ENCODE measurements around the gene CDX1.

Gene CDX1

GRCh38 chr5:150146862-150147601, 19.5 kb upstream of the CDX1 start:
- DNase-seq (ENCODE audit: low spot score) = no peak

DNA sequence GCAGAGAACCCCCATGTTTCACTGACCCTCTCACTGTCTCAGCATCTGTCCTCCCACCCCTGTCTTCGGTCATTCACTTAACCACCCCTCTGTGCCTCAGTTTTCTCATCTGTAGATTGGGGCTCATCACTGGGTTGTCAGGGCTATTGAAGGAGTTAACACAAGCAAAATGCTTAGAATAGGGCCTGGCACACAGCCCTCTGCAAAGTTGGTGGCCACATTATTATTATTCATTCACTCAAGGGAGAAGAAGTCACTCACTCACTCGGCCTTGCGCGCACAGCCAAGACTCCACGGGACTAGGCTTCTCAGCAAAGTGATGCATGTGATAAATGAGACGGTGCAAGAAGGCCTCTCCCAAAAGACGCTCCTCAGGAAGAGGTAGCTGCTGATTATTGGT, 18.9 kb upstream of the CDX1 start:
- DNase-seq (ENCODE audit: low spot score) = no peak

GRCh38 chr5:150148117-150148927, 18.3 kb upstream of the CDX1 start:
- no peak for DNase-seq (ENCODE audit: low spot score)

DNA sequence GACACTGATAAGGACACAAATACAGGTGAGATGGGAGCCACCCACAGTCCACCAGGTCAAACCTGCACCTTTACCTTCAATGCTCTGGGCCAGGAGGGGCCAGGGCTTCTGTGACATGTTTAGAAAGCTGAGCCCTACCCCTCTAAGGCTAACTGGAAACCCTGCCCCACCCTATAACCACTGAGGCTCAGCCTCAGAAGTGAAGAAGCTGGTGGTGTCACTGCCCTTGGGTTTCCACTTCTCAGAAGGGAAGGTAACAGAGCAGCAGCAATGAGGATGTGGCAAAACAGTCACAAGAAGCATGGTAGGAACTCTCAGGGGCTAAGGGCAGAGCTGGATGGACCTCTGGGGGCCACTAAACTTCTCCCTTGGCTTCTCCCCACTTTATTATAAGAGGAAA, 17.0 kb upstream of the CDX1 start:
- no peak for DNase-seq (ENCODE audit: low spot score)

DNA sequence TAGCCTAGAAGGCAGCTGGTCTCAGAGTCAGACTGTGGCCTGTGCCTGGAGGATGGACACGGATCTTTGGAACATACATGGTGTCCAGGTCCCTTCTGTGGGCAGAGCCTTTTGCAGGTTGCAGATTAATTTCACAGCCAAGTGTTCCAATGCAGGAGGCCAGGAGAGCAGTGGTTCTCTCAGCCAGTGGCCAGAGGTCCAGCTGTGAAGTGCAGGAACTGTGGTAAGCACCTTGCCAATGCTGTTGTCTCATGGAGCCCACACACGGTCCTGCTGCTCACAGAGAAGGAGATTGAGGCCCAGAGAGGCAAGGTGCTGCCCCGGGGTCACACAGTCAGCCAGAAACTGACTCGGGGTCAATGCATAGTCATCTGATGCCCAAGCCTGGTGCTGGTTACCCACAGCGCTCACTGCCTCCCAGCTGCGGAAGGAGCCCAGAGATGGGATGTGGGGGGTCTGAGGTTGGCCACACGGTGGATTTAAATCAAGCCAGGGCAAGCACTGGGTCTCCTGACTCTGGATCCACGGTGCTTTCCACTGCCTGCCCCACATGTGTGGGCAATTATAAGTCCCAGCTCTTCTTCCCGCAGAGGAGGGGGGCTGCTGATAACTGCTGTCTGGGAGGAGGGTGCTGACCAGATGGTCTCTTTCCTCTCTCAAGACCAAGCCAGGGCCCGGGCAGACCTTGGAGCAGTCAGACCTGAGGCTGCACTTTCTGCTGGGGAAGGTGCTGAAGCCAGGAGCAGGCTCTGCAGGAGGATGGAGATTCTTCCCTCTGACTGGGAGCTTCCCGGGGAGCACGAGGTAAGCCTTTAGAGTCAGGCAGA, 13.7 kb upstream of the CDX1 start:
- DNase-seq (ENCODE audit: low spot score) = no peak

DNA sequence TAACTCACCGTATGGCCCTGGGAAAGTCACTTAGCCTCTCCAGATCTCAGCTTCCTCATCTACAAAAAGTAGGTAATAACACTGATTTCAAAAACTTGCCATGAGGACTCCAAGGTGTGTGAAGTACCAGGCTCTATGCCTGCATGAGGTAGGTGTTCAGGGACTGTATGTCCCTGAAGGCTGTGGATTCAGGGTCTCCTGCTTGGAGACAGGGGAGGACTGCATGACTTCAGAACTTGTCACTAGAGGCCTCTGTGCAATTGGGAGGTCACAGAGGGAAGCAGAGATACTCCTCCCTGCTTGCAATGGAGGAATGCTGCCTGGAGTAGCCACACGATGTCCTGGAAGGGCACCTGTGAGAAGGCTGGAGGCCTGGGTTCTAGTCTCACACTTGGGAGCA, 13.1 kb upstream of the CDX1 start:
- DNase-seq (ENCODE audit: low spot score) = no peak

- DNase-seq (ENCODE audit: low spot score) = no peak
Observed at GRCh38 chr5:150153957-150154617, 12.5 kb upstream of the CDX1 start.

DNA sequence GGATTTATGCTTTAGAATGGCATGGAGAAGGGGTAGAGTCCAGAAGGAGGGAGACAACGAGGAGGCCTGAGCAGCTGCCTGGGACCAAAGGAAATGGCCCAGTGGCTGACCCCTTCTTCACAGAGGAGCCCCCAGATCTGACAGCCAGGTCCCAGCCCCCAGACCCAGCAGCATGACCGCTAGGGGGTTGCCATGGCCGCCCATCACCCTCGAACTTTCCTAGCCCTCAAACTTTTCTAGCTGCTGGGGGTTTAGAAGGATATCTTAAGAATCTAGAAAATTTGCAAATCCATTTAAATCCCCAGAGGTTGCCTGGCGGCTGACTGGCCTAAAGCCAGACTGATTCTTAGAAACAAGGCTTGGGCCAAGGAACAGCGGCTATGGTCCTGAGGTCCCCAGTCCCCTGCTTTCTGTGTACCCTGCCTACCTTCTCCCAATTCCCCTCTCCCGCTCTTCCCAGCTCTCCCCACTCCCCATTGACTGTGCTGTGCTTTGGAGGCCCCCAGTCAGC, 11.9 kb upstream of the CDX1 start:
- DNase-seq (ENCODE audit: low spot score) = no peak

DNA sequence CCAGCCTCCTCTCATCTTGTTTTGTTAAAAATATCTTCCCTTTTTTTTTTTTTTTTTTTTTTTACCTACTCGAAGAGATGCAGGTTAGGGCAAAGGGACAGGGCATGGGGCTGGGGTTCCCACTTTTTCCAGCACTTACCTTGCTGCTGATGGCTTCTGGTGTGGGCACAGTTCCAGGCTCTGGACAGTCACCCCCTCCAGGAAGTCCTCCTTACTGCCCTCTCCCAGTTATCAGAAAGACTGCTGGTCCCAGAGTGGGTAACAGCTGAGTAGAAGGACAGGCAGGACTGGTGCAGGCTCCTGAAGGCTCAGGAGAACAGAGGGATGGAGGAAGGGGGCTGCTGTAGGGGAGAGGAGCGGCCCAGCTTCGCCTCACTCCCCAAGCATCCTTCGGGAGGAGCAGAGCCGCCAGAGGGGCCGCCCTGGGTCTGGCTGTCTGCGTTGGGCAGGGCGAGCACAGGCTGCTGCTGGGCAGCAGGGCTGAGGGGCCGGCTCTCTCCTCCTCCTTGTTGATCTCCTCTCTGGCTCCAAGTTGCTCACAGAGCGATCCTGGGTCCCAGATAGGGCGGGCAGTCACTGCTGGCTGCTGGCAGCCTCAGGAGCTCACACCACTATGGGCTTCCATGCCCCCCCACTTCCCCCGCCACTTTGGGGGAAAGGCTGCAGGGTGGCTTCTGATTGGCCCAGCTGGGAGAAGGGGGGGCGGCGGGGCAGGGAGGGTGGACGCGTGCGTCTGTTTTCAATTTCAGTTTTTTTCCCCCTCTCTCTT, 11.1 kb upstream of the CDX1 start, which contains the start of gene PDGFRB:
Gene PDGFRB, minus strand, starts transcription at position 588 of the 769 bp plus-strand sequence. CDS start 18,798 bp downstream, outside the sequence.
- DNase-seq (ENCODE audit: low spot score) = peak; percentile 94

- no peak for DNase-seq (ENCODE audit: low spot score)
Observed at GRCh38 chr5:150156027-150156368, 10.6 kb upstream of the CDX1 start.

DNA sequence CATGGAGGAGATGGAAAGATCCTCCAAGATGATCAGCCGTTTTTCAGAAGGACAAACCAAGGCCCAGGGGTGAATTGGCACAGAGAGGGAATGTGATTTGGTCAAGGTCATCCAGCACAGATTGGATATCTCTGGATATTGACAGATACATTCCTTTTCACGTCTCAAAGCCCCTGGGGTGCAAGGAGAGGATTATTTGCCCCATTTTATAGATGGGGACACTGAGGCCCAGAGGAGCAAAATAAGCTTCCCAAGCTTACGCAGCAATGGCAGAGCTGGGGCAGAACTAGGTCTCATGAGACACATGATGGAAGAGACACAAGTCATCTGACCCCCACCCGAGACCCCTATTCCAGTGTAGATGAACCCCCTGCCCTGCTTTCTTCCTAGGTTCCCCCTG, 10.0 kb upstream of the CDX1 start:
- no peak for DNase-seq (ENCODE audit: low spot score)

DNA sequence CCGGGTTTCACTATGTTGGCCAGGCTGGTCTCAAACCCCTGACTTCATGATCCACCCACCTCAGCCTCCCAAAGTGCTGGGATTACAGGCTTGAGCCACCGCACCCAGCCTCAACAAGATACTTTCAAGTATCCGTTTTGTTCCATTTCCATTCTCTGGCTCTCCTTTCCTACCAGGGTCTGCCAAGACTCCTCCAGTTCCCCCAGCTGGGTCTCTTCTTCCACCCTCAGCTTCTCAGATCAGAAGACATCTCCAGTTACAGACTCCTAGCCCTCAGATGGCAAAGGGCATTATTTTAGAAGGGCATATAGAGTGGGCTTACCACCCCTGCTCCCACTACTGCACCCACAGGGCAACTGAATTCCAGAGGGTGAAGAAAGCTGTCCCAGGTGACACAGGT, 9.4 kb upstream of the CDX1 start:
- no peak for DNase-seq (ENCODE audit: low spot score)

DNA sequence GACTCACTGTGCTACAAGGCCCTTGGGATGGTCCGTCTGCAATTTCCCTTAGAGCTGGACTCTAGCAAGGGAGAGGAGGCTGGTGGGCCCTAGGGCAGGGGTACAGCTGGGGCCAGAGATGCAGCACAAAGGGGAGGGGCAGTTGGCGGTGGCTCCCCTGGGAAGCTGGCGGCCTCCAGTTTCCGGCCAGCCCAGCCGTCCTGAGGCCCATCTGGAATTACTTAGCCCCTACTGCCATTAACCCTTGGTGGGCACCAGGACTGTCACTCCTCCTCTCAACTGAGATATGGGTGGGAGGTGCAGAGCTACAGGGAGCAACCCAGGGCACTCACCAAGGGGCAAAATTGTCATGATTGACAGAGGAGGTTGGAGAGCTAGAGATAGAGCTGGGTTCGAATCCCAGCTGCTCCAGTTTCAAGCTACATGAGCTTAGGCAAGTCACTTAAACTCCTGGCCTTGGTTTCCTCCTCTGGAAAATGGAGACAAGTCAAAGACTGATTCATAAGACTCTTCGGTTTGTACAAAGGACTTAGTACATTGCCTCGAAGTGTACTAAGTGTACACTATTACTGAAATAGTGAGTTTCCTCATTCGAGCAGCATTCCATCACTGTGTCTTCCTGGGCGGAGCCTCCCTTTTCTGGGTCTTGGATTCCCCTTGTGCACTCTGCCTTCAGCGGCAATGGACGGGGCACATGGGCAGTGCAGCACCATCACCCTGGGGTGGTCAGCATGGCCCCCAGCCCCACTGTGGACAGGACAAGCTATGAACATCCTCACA, 8.2 kb upstream of the CDX1 start:
- peak; percentile 69 for DNase-seq (ENCODE audit: low spot score)

DNA sequence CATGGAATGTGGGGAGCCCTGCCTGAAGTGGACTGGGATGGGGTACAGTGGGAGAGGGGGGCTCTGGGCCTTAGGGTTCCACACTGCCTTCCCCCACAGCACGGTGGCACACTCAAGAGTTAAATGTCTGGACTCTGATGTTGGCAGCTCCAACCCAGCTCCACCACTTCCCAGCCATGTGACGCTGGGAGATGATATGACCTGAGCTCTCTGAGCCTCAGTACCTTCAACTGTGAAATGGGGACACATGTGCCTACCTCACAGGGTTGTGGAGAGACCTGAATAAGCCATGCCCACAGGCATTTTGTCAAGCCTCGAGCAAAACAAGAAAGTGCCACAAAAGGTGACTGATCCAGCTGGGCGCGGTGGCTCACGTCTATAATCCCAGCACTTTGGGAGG, 7.5 kb upstream of the CDX1 start:
- no peak for DNase-seq (ENCODE audit: low spot score)

DNA sequence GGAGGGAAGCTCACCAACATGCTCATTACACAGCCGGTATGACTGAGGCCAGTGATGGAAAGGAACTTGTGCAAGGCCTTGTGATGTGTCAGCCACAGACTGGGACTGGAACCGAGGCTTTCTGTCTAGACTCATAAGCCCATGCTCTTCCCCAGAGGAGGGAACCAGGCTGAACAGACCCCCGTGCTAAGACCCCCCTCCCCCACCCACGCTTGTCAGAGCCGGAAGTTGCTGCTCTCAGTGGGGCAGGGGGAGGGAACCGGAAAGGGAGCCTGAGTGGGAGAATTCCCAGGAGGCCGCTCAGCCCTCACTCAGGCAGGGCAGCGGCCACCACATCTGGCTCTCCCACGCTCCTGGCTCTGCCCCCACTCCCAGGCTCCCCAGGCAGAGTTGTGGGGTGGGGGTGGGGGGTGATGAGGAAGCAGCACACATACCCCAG, 6.8 kb upstream of the CDX1 start:
- DNase-seq (ENCODE audit: low spot score) = peak; percentile 94

- DNase-seq (ENCODE audit: low spot score) = no peak
Observed at GRCh38 chr5:150160448-150161081, 6.0 kb upstream of the CDX1 start.

- peak; percentile 90 for DNase-seq (ENCODE audit: low spot score)
Observed at GRCh38 chr5:150161242-150162141, 5.1 kb upstream of the CDX1 start.

GRCh38 chr5:150162142-150162513, 4.5 kb upstream of the CDX1 start:
- no peak for DNase-seq (ENCODE audit: low spot score)

GRCh38 chr5:150163035-150163434, 3.5 kb upstream of the CDX1 start:
- no peak for DNase-seq (ENCODE audit: low spot score)

Measured in hepatic stellate cell (primary cell).